Right lobe of liver (tissue), 6 donors: ENCODE data around the gene CASP6. TPM values are rescaled to one million over a fixed set of nuclear protein-coding genes. Genes with fewer than 3 reads are reported as not detected.

Source experiments
- ATAC-seq, 4 donors: fragments of 200-7000 bp; cut with Tn5 transposase; one replicate each; pipeline ENCODE4 v1.9.1; 2020; ENCODE audit warnings: mild to moderate bottlenecking in 4 of 4, moderate library complexity in 4 of 4
- DNase-seq, 3 donors: peaks; one replicate each; pipeline ENCODE4 v3.0.0-alpha.2; 2020
- H3K27ac ChIP-seq, 3 donors: fragments of 200-600 bp; one replicate each; pipeline ENCODE4 v1.8.0; 2022
- H3K27me3 ChIP-seq, 2 donors: fragments of 200-600 bp; one replicate each; pipeline ENCODE4 v1.8.0; 2022
- H3K36me3 ChIP-seq, 4 donors: fragments of 200-600 bp; sonication (generic) in 1 of 4; one replicate each; pipeline versions ENCODE4 v1.5.1 to v1.8.0; 2017 to 2022; ENCODE audit warnings: control low read depth in 1 of 4
- H3K4me1 ChIP-seq, 4 donors: fragments of 200-600 bp; sonication (generic) in 1 of 4; one replicate each; pipeline versions ENCODE4 v1.5.1 to v1.8.0; 2017 to 2022; ENCODE audit warnings: control low read depth in 1 of 4
- H3K4me3 ChIP-seq, 3 donors: fragments of 200-600 bp; one replicate each; pipeline ENCODE4 v1.8.0; 2022
- H3K9me3 ChIP-seq, 4 donors: fragments of 200-600 bp; sonication (generic) in 1 of 4; one replicate each; pipeline versions ENCODE4 v1.5.1 to v1.8.0; 2017 to 2022; ENCODE audit warnings: control low read depth in 1 of 4
- CTCF ChIP-seq, 4 donors: fragments of 200-600 bp in 3 of 4; fragments of 450-650 bp in 1 of 4; IDR thresholded peaks; one replicate each; pipeline versions ENCODE4 v1.5.1 to v1.8.0; 2016 to 2022; ENCODE audit warnings: antibody characterized with exemption in 4 of 4, mild to moderate bottlenecking in 2 of 4
- POLR2A ChIP-seq: fragments of 450-650 bp; IDR thresholded peaks from one replicate; pipeline ENCODE4 v1.6.1; 2017; ENCODE audit warnings: antibody characterized with exemption, mild to moderate bottlenecking
- WGBS: methylation state at CpG from one replicate; pipeline ENCODE4 v1.1.6; 2018; ENCODE audit warnings: low coverage, low lambda C conversion rate; ENCODE audit not compliant: insufficient coverage; ENCODE audit errors: missing lambda C conversion rate; 5-methylcytosine and 5-hydroxymethylcytosine counted together
- intact Hi-C, 2 donors: fragments of 100-400 bp; cut with DNase I; formaldehyde crosslinking; loops; one replicate each; pipeline versions ENCODE4 v1.11.2 to v1.14.1; 2022
- total RNA-seq, 6 experiments: library from RNA; depleted of rRNA in 2 of 6; stranded (reverse); fragments of >200 nt in 2 of 6; fragmentation: NEBNext Ultra II Directional in 3 of 6; extraction: Animal tissue kit (Norgen Biotek cat#: 25700) in 3 of 6; gene quantifications; one replicate each; pipeline versions ENCODE4 v1.1.0 to v1.2.4, GENCODE V29; 2016 to 2023
- donor health status: DM: no; HTN: yes; CAD: no.
- donor health status: DM: no; HTN: no; CAD: no.
- donor health status: DM: no; HTN: no; CAD: no.
- donor health status: DM: no; HTN: yes; CAD: no.
- donor health status: DM: no; HTN: yes; CAD: no.

CASP6 gene
- total RNA-seq, 6 experiments from 2014 or later = 14.1 to 18.4 (median 15.3) TPM

GRCh38 chr4:109723110-109723509 is 19.9 kb upstream of the CASP6 start:
- Histone ChIP-seq H3K36me3 (no peaks in the 10 kb centered on the region), H3K27ac (no peak overlapping the region), H3K27me3 (no peaks in the 10 kb centered on the region), H3K4me3 (no peak overlapping the region), H3K4me1 (peaks cover 0 to 4% (median under 1%) of the 10 kb centered on the region in 4 donors), H3K9me3 (no peaks in the 10 kb centered on the region)
- TF ChIP-seq POLR2A (no peak), CTCF (IDR thresholded peaks at IDR 0.05) (no peak)
- 78% methylated on average over 2 of the region's 2 CpGs for WGBS
- intact Hi-C loops = no loop called here
- no peak for ATAC-seq
- no peak for DNase-seq

- no peak overlapping the region for H3K4me3 ChIP-seq
- intact Hi-C loops = no loop called here
- H3K9me3 ChIP-seq = no peaks in the 10 kb centered on the region
- no peak overlapping the region for H3K27ac ChIP-seq
- H3K4me1 ChIP-seq = no peaks in the 10 kb centered on the region
- ATAC-seq (no peak), DNase-seq (no peak)
- no peak for TF ChIP-seq CTCF (IDR thresholded peaks at IDR 0.05)
- no peak for TF ChIP-seq POLR2A
- H3K27me3 ChIP-seq = no peaks in the 10 kb centered on the region
- no peaks in the 10 kb centered on the region for H3K36me3 ChIP-seq
Measured at GRCh38 chr4:109722357-109722756, 19.1 kb upstream of the CASP6 start.

- DNase-seq = no peak
- ATAC-seq = no peak
- no peaks in the 10 kb centered on the region for H3K9me3 ChIP-seq
- intact Hi-C loops = no loop called here
- no peaks in the 10 kb centered on the region for H3K27me3 ChIP-seq
- H3K36me3 ChIP-seq = peaks cover 0 to 11% (median 4%) of the 10 kb centered on the region in 4 donors
- TF ChIP-seq POLR2A (no peak), CTCF (IDR thresholded peaks at IDR 0.05) (no peak)
- H3K27ac ChIP-seq = no peak overlapping the region
- H3K4me1 ChIP-seq = no peaks in the 10 kb centered on the region
- H3K4me3 ChIP-seq = no peak overlapping the region
- WGBS = 97% methylated on average over 7 of the region's 7 CpGs
Measured at GRCh38 chr4:109721033-109721432, 17.8 kb upstream of the CASP6 start.

- Histone ChIP-seq H3K9me3 (no peaks in the 10 kb centered on the region), H3K36me3 (peaks cover 0 to 13% (median 5%) of the 10 kb centered on the region in 4 donors), H3K27me3 (no peaks in the 10 kb centered on the region), H3K4me1 (no peaks in the 10 kb centered on the region), H3K27ac (no peak overlapping the region), H3K4me3 (no peak overlapping the region)
- TF ChIP-seq CTCF (IDR thresholded peaks at IDR 0.05) (no peak), POLR2A (no peak)
- WGBS = 36% methylated on average over 4 of the region's 4 CpGs
- DNase-seq = no peak
- intact Hi-C loops = no loop called here
- ATAC-seq = no peak
Measured at GRCh38 chr4:109719604-109720003, 16.4 kb upstream of the CASP6 start.

- Histone ChIP-seq H3K4me3 (no peak overlapping the region), H3K4me1 (no peaks in the 10 kb centered on the region), H3K27ac (no peak overlapping the region), H3K27me3 (no peaks in the 10 kb centered on the region), H3K9me3 (no peaks in the 10 kb centered on the region), H3K36me3 (peaks cover 0 to 15% (median 5%) of the 10 kb centered on the region in 4 donors)
- no peak for ATAC-seq
- 60% methylated on average over 1 of the region's 1 CpG for WGBS
- intact Hi-C loops = no loop called here
- no peak for DNase-seq
- no peak for TF ChIP-seq CTCF (IDR thresholded peaks at IDR 0.05)
- no peak for TF ChIP-seq POLR2A
Measured at GRCh38 chr4:109718759-109719158, 15.5 kb upstream of the CASP6 start.
